Endothelial cell (in vitro differentiated cells): ENCODE results near the gene MORF4L2. TPM values are rescaled to one million over a fixed set of nuclear protein-coding genes. Genes with fewer than 3 reads are reported as not detected.

Experiments used
- DNase-seq: peaks from one replicate; pipeline ENCODE4 v3.0.0; 2021; ENCODE audit warnings: low spot score
- H3K27ac Mint-ChIP-seq: one replicate; pipeline ENCODE4 v1.8.0; 2021; ENCODE audit warnings: mixed read lengths, inconsistent platforms; ENCODE audit not compliant: unreplicated experiment
- H3K27me3 Mint-ChIP-seq: one replicate; pipeline ENCODE4 v1.8.0; 2021; ENCODE audit warnings: mild to moderate bottlenecking, moderate library complexity, mixed read lengths, inconsistent platforms; ENCODE audit not compliant: unreplicated experiment
- H3K36me3 Mint-ChIP-seq: one replicate; pipeline ENCODE4 v1.8.0; 2021; ENCODE audit warnings: mild to moderate bottlenecking, low read depth, mixed read lengths, inconsistent platforms; ENCODE audit not compliant: unreplicated experiment
- H3K4me1 Mint-ChIP-seq: one replicate; pipeline ENCODE4 v1.8.0; 2021; ENCODE audit warnings: mild to moderate bottlenecking, mixed read lengths, inconsistent platforms; ENCODE audit not compliant: unreplicated experiment
- H3K4me3 Mint-ChIP-seq: one replicate; pipeline ENCODE4 v1.8.0; 2021; ENCODE audit warnings: mild to moderate bottlenecking, mixed read lengths, inconsistent platforms; ENCODE audit not compliant: unreplicated experiment
- H3K9me3 Mint-ChIP-seq: one replicate; pipeline ENCODE4 v1.8.0; 2021; ENCODE audit warnings: mixed read lengths, inconsistent platforms; ENCODE audit not compliant: unreplicated experiment
- total RNA-seq: library from RNA; stranded (reverse); fragmentation: NEBNext Ultra II Directional; extraction: Animal tissue kit (Norgen Biotek cat#: 25700); gene quantifications from one replicate; pipeline ENCODE4 v1.2.1, GENCODE V29; 2021; ENCODE audit not compliant: unreplicated experiment
- TF ChIP-seq, protein P1 (sequence below): fragments of 200-600 bp; sonication (generic); IDR thresholded peaks from one replicate; pipeline ENCODE4 v1.5.0; 2021; ENCODE audit warnings: antibody characterized with exemption; ENCODE audit not compliant: unreplicated experiment

MORF4L2 gene
- total RNA-seq, 1 donor from 2014 or later, result 362 TPM

DNA sequence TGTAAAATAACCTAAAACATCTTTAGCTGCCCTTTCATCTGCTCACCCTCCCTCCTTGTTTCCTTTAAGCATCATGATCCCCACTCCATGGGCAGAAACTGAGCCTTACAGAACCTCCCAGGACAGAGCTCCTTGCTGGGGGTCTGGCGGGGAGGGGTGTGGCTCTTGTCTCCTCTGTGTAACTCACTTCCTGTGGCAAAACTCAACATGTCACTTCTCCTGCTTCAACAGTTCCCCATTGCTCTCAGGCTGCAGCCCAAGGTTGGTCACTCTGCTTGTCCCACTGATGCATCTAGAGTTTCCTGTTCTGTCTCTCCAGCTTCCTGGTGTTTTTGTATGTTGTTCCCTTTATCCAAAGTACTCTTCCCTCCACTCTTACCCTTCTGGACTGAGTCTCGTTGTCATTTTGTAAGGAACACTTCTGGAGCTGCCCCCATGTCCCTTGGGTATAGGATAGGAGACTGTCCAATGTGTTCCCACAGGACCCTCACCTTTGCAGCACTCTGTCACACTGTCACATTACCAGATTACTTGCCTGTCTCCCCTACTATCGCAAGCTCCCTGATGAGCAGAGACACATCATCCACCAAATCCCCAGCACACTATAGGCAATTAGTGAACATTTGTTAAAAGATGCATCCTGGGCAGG, 43.8 kb upstream of the MORF4L2 start:
- Mint-ChIP-seq H3K9me3 (no peaks in the 10 kb centered on the region), H3K36me3 (no peaks in the 10 kb centered on the region), H3K27me3 (no peaks in the 10 kb centered on the region), H3K4me1 (peaks cover 34% of the 10 kb centered on the region), H3K27ac (peak overlapping the region; percentile 88), H3K4me3 (no peak overlapping the region)
- DNase-seq, result no peak
- TF ChIP-seq, protein P1, sequence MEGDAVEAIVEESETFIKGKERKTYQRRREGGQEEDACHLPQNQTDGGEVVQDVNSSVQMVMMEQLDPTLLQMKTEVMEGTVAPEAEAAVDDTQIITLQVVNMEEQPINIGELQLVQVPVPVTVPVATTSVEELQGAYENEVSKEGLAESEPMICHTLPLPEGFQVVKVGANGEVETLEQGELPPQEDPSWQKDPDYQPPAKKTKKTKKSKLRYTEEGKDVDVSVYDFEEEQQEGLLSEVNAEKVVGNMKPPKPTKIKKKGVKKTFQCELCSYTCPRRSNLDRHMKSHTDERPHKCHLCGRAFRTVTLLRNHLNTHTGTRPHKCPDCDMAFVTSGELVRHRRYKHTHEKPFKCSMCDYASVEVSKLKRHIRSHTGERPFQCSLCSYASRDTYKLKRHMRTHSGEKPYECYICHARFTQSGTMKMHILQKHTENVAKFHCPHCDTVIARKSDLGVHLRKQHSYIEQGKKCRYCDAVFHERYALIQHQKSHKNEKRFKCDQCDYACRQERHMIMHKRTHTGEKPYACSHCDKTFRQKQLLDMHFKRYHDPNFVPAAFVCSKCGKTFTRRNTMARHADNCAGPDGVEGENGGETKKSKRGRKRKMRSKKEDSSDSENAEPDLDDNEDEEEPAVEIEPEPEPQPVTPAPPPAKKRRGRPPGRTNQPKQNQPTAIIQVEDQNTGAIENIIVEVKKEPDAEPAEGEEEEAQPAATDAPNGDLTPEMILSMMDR, result no peak

DNA sequence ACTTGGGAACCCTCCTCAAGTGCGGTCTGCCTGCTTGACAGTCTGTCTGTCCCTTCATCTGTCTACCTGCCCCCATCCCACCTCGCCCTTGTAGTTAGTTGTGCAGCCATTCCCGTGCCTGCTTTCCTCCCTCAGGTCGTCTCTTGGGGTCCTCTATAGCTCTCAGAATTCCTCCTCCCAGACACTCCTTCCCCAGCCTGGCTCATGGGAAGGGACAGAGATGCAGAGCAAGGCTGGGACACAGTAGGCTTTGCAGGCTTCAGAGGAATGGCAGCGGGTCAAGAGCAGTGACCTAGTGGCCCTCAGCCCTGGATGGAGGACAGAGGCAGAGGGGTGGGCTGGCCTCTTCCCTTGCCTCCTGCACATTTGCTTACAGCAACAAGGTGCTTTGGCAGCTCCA, 42.5 kb upstream of the MORF4L2 start:
- Mint-ChIP-seq H3K9me3 (no peaks in the 10 kb centered on the region), H3K4me1 (peaks cover 30% of the 10 kb centered on the region), H3K36me3 (no peaks in the 10 kb centered on the region), H3K4me3 (no peak overlapping the region), H3K27ac (no peak overlapping the region), H3K27me3 (no peaks in the 10 kb centered on the region)
- no peak for DNase-seq
- TF ChIP-seq, protein P1, result no peak

- TF ChIP-seq, protein P1, result no peak
- Mint-ChIP-seq H3K9me3 (no peaks in the 10 kb centered on the region), H3K4me1 (peaks cover 29% of the 10 kb centered on the region), H3K27ac (no peak overlapping the region), H3K27me3 (no peaks in the 10 kb centered on the region), H3K36me3 (no peaks in the 10 kb centered on the region), H3K4me3 (no peak overlapping the region)
- DNase-seq, result no peak
Observed at GRCh38 chrX:103727115-103727514, 40.6 kb upstream of the MORF4L2 start.

- no peaks in the 10 kb centered on the region for H3K27me3 Mint-ChIP-seq
- no peak for DNase-seq
- no peak overlapping the region for H3K27ac Mint-ChIP-seq
- peaks cover 23% of the 10 kb centered on the region for H3K4me1 Mint-ChIP-seq
- TF ChIP-seq, protein P1, result no peak
- no peaks in the 10 kb centered on the region for H3K36me3 Mint-ChIP-seq
- no peak overlapping the region for H3K4me3 Mint-ChIP-seq
- H3K9me3 Mint-ChIP-seq, result no peaks in the 10 kb centered on the region
Observed at GRCh38 chrX:103726477-103726876, 40.0 kb upstream of the MORF4L2 start.

- Mint-ChIP-seq H3K36me3 (no peaks in the 10 kb centered on the region), H3K27me3 (no peaks in the 10 kb centered on the region), H3K27ac (no peak overlapping the region), H3K9me3 (no peaks in the 10 kb centered on the region), H3K4me1 (no peaks in the 10 kb centered on the region), H3K4me3 (no peak overlapping the region)
- TF ChIP-seq, protein P1, result no peak
- no peak for DNase-seq
Observed at GRCh38 chrX:103722505-103722904, 36.0 kb upstream of the MORF4L2 start.
